NCI-H82 (cell line): ENCODE measurements around the gene SV2C.
A peak's percentile ranks its signal among the peaks of the same experiment; 100 is the strongest.

Experiments
- DNase-seq: peaks from one replicate; lab custom pipeline; 2025; lab: John Stamatoyannopoulos, UW

The SV2C gene

DNA sequence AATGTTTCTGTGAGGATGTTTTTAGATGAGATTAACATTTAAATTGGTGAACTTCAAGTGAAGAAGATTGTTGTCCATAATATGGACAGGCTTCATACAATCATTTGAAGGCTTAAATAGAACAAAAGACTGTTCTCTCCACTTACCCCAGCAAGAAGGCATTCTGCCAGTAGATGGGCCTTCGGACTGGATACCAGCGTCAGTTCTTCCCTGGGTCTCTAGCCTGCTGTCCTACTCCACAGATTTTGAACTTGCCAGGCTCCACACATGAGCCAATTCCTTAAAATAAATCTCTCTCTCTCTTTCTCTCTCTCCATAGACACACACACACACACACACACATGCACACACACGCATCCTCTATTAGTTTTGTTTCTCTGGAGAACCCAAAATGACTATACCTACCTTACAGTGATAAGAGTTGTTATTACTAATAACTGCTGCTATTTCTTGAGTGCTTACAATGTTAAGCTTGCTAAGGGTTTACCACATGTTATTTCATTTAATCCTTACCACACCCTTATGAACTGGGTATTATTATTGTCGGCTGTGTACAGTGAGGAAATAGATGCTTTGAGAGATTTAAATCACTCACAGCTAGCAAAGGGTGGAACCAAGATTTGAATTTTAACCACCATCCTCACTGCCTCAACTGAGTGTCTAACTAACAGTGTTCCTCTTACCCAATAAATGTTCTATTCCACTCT is 300.1 kb downstream of the SV2C start:
- no peak for DNase-seq

DNA sequence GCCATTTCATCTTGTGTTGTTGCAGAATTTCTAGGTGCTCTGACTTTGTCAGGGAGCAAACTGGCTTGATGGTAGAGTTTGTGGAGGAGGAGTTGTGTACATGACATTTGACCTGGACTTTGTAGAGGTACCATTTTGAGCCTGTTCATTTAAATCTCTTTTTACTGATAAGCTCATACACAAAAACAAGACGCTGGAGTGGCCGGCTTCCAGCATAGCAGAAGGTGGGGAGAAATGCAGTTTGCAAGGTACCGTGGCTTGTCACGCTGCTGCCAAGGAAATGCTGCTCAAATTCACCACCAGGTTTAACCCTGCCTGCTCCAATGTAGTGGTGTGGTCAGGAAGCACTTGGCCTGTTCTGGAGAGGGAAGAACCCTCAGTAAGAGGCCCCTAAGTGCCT is 301.0 kb downstream of the SV2C start:
- DNase-seq = no peak

DNA sequence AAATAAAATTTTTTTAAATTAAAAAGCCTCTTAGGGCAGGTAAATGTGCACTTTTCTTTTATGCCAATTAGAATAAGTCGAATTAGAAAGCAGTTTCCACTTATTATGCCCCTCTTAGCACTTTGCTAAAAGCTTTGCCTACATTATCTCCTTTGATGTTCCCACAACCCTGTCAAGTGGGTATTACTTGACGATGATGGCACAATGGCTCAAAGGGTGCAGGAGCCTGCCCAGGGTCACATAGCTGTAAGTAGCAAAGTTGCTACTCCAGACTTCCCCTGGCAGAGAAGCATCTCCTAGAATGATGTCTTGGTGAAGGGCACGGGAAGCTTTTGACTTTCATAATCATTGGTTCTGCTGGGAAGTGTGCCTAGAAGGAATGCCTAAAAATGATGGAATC is 301.5 kb downstream of the SV2C start:
- no peak for DNase-seq

DNA sequence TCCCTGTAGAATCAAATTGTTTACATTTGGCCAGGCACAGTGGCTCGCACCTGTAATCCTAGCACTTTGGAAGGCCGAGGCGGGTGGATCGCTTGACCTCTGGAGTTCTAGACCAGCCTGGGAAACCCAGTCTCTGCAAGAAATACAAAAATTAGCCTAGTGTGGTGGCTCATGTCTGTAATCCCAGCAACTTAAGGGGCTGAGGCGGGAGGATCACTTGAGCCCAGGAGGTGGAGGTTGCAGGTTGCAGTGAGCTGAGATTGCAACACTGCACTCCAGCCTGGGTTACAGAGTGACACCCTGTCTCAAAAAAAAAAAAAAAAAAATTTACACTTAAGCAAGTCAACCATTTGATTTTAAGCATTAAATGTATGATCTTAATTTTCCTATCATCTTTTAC is 302.4 kb downstream of the SV2C start:
- DNase-seq = no peak

DNA sequence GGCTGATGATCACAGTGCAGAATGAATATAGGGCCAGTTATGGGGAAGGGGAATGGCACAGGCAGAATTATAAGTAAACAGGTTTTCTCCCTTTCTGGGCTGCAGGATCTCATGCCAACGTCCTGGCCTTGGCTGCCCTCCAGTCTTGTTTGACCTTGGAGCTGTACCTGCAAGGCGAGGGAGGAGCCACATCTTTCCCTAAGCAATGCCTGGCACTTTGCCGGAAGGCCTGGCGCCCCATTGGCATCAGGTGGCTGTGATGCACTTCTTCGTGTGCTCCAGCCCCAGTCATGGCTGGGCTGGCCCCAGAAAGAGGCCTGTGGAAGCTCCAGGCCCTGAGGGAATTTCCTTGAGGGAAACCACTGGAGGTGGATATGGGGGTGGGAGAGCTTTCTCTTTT is 303.2 kb downstream of the SV2C start:
- DNase-seq = no peak

DNA sequence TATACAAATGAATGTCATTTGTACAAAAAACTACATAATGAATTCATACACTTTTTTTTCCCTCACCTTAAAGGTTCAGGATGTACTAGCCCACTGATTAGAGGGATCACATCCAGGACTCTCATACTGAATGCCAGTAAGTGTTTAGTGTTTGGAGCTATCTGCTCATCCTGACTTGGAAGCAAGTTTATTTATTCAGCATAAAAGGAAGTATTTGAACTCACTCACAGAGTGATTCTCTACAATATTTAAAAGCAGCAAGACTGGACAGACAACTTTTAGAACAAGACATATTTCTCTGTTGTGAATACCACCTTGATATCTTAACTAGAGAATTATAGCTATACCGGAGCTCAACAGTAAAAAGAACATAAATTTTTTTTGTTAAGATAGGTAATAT is 305.1 kb downstream of the SV2C start:
- DNase-seq = no peak

DNA sequence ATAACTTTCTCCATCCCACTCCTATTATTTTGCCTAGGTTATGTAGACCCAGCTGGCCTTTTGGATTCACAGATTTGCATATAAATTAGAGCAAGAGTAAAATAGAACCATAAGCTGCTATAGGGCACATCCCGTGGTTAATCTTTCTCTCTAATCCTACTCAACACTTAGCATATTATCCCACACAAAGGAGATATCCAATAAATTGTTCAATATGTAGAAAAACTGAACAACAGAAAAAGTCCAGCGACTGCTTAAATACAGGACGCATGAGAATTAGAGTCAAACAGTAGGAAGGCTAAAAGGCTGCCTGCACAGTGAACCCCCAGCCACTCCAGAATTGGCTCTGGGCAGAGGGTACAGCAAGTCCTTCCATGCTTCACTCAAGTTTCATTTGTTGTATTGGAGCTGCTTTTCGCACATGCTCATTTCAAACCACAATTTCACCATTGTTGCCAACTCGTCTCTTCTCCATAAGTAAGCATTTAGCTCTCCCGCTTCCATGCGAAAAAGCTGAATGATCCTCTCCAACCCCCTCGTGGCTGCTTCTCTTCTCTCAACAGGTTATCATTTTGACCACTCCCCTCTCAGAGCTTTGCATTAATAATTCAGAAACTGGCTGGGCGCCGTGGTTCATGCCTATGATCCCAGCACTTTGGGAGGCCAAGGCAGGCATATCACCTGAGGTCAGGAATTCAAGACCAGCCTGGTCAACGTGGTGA is 305.8 kb downstream of the SV2C start:
- DNase-seq = peak; percentile 34

DNA sequence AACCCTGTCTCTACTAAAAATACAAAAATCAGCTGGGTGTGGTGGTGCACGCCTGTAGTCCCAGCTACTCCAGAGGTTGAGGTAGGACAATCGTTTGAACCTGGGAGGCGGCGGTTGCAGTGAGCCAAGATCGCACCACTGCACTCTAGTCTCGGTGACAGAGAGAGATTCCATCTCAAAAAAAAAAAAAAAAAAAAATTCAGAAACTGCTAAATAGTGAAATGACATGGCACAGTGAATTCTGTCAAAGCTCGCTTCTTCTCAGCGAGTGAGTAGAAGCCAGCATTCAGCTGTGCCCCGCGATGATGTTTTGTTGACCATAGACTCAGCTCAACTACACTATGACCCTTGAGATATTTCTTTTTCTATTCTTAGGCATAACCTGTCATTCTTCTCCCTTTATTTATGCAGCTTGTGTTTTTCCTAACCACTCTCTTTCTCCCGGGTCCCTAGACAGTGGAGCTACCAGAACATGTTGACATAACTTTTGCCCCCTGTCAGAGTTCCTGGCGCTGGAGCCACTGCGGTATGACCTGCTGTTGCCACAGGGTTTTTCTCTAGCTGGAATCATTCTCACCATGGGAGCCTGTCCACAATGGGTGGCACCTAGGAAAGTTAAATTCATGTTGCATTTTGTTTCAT is 306.5 kb downstream of the SV2C start:
- no peak for DNase-seq

DNA sequence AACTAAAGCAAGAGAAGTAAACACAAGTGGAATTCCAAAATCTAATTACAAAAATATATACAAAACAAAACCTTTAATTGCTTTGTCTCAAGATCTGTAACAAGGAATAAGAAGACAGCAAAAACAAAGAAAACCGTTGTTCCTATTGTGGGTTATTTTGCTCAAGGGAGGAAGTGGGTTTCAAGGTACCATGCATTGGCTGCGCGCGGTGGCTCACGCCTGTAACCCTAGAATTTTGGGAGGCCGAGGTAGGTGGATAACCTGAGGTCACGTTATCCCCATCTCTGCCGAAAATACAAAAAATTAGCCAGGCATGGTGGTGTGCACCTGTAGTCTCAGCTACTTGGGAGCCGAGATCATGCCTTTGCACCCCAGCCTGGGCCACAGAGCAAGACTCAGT is 307.8 kb downstream of the SV2C start:
- DNase-seq = no peak

DNA sequence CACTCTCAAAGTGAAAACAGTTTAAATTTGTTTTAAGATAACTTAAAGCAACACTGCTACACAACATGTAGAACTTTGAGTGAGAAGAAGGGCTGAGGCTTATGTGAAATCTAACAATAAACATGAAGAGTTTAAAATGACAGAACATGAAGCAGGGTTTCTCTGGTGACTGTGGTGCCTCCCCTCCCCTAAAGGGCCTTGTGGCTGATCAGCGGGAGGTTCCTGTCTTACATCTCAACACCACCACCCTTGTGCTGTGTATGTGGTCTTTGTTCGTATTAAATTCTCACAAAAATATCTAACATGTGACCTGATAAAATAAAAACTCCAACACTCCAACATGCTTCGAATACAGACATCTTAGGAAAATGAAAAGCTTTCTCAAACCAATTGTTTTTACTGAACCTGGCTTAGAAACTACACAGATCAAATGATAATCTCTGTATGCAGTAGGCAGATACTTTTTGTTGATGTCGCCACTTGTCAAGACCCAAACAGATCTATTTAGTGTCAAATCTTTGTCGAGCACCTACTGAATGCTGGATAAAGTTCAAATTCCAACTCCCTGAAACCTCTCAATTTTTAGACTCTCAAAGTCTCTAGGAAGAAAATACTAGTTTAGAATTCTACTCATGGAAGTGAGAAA is 310.0 kb downstream of the SV2C start:
- DNase-seq = no peak

DNA sequence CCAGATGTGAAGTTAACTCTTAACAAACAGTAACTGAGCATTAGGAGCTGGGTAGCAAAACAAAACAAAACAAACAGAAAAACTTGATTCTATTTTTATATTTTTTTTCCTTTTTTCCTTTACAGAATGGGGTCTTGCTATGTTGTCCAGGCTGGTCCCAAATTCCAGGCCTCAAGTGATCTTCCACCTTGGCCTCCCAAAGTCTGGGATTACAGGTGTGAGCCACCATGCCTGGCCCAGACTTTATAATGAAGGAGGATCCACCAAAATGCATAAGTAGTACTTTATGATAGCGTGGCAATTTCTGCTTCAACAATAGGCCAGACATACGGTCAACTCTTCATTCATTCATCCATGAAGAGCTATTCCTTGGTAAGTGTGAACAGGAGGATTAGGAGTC is 314.0 kb downstream of the SV2C start:
- no peak for DNase-seq

DNA sequence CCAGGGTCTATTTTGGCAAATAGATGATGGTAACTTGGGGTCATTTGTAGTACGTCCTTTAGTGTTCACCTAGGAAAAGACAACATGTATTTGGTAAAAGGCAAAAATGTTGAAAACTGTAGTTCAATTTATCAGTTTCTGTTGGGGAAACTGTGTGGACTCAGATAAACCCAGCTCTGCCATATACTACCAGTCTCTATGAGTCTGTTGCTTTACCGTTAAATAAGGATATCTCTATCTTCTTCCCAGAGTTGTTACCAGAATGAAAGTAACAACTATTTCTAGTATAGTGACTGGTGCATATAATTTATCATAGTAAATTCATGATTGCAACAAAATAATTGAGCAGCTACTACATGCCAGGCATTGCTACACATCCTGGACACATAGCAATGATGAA is 316.1 kb downstream of the SV2C start:
- DNase-seq = no peak

DNA sequence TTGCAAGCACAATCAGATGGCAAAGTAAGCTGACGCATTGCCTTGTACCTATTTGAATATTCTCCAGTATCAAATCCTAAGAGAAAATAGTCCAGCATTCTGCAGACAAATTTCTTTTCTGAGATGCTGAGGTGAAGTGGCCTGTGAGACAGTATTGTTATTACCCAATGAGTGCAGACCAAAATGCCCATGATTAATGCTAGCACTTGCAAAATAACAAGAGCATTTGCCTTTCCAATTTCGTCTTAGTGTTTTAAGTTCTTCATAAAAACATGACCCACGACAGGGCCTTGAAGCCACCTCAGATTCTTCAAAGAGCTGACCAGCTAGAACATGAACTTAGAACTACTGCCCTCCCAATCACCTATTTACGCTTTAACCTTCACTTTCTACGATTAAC is 317.3 kb downstream of the SV2C start:
- DNase-seq = no peak

DNA sequence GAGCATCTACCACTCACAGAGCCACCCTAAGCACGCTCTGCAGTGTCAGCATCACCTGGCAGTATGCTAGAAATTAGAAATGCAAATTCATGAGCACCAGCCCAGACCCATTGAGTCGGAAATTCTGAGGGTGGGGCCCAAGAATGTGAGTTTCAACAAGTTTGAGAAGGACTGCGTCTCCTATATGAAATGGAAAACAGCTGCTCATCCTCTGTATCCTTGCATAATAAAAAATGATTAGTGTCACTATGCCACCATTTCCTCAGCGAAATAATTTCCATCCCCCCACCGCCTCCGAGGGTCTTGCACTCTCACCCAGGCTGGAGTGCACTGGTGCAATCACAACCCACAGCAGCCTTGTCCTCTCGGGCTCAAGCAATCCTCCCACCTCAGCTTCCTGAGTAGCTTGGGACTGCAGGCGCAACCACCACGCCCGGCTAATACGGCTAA is 318.6 kb downstream of the SV2C start:
- no peak for DNase-seq

DNA sequence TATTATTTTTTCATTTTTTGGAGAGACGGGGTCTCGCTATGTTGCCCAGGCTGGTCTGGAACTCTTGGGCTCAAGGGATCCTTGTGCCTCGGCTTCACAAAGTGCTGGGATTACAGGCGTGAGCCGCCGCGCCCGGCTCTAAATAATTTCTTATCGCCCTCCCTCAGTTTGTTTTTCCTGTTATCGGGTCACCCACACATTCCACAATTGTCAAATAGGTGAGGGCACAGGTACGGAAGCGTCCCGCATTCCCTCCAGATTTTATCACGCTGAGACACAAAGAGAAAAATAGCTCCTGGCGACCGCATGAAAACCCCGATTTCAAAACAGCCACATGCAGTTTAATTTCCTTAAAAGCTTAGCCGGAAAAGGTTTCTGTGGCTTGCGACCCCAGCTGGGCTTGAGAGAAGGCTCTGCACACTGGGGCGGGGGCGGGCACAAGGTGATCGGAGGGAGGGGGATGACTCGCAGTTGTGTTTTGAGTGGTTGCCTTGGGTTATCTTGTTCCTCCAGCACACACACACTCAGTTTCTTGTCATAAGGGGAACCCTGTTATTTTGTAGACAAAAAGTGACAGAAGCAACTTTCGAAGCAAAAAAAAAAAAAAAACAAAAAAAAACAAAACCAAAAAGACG is 319.2 kb downstream of the SV2C start:
- DNase-seq = peak; percentile 69

DNA sequence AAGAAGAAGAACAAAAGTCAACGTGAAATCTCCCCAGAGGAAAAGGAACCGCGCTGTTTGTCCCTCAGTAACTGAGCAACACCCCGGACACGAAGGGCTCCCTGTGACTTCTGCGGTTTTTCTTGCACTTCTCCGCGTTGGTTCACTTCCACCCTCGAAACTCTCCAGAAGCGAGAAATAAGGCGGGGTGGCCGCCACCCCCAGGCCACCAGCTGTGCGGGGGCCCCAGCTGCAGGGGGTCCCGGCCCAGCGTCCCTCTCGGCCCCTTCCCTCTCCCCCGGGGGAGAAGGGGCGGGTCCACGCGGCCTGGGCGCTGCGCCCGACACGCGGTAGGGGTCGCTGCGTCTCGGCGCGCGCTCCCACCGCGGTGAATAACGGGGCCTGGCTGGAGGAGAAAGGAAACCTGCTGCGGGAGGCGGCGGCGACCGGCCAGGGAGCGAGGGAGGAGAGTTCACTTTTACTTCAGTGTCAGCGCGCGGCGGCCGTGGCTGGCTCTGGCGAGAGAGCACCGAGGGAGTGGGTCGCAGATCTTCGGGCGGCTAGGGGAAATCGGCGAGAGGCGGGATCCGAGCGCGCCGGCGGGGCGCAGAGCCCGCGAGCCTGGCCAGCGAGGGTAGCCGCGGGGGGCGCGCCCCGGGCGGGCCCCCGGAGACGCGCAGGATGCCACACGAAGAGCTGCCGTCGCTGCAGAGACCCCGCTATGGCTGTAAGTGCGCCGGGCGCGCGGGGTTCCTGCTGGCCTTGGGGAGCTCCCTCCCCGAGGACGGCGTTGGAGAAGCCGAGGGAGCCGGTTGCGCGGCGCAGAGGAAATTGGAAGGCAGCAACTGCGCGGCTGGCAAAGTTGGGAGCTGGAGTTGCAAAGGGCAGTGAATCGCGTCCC is 319.9 kb downstream of the SV2C start, which contains the start of gene IQGAP2:
IQGAP2 (plus strand) TSS at position 400 of the 880 bp plus-strand sequence; CDS start at position 661, 261 bp downstream.
- DNase-seq = peak; percentile 82
